NCI-H187 (cell line): ENCODE results near the gene SPATS1.

Experiments
- DNase-seq, 2 experiments: peaks; one replicate each; lab custom pipeline; 2025; lab: John Stamatoyannopoulos, UW

Gene SPATS1

DNA sequence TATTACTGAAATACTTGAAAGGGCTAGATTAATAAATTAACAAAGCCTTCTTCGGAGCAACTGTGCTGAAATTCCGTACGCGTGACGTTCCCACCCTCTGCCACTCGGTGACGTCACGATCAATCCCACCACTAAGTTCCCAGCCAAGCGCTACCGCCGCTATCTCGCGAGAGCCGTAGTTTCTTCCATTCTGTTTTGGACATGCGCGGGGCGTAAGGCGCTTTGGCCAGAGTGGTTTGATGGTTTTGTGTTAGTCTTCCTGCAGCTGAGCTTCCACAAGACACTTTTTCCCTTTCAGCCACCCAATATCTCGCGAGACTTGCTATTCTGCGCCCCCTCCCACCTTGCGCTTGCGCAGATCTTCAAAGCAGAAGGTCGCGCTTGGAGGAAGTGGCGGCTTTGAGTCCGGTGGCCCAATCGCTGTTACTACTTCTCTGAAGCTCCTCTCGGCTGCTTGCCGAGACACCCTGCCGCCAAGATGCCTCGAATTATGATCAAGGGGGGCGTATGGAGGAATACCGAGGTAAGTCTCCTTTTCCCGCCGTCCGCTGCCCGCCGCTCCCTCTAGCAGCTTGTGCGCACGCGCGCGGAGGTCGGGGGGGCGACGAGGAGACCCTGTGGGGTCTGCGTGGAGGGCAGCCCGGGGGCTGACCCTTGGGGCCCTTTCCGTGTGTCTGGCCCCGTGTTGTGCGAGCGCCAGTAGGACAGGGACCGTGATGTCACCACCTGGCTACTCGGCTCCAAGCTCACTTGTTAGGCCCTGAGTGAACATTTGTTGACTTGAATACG is 45.1 kb downstream of the SPATS1 start, which contains the start of gene CDC5L:
Gene CDC5L (plus strand): TSS at position 361 of the 789 bp plus-strand sequence. CDS start 118 bp downstream, at position 479.
- DNase-seq = peak; percentile 86 to 89

DNA sequence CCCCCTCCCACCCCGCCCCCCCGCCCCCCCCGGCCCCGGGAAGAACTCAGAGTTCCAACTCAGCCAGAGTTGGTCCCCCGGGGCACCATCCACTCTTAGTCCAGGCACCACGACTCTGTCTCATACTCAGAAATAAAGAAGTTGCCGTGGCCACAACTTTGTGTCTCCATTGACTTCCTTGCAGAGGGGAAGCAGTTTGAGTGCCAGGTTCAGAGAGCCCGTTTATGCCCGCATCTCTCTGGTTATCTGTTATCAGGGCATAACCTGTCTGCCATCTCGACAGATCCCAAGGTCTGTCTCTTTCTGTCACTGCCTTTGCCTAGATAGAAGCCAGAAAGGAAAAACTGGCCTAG is 45.7 kb downstream of the SPATS1 start:
- DNase-seq = peak in 1 of 2 experiments; percentile 52

DNA sequence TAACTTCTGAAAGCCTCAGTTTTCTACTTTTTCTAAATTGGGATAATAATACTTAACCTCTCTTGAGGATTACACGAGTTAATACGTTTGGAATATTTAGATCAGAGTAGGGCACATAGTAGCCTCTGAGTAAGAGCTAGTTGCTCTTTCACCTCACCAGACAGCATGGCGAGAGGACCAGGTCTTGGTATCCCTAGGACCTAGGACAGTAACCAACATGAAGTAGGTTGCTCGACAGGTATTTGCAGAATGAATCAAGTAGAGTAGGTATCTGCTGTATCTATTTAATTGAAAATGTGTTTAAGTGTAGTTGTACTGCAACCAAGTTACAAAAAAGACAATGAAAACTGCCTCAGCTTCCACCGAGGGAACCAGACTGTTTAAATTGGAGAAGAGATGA is 46.4 kb downstream of the SPATS1 start:
- no peak for DNase-seq

DNA sequence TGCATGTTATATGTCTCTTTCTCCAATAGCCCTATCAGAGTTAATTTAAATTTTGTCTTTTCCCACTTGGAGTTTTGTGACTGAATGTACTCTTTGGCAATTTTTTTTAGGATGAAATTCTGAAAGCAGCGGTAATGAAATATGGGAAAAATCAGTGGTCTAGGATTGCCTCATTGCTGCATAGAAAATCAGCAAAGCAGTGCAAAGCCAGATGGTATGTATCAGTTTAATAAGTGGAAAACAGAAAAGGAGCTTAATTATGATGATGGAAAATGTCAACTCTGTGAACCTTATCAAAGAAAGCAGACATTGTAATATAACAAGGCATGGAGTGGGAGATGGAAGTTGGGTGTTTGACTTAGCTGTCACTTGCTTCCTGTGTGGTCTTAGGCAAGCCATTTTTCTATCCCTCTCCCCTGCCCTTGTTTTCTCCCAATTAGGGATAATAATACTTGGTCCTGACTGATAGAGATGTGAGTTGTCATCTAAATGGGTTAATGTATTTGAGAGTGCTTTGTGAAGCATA is 47.8 kb downstream of the SPATS1 start:
- DNase-seq = no peak
